HEK293 (cell line): ENCODE results near the gene SEPTIN2.
"Not testable (repeated sequence)": the region's sequence is repeated elsewhere in the genome, so short reads cannot be mapped to it uniquely, and the experiment has no call there.

Experiments used
- CTCF ChIA-PET: fragments of 350-600 bp; formaldehyde crosslinking; extraction: SDS; loops from one replicate; lab custom pipeline; 2021; ENCODE audit warnings: antibody characterized with exemption; lab: Yijun Ruan, JAX
- POLR2A ChIA-PET: fragments of 300-600 bp; formaldehyde crosslinking; extraction: SDS; loops from one replicate; lab custom pipeline; 2020; ENCODE audit warnings: antibody characterized with exemption, inconsistent platforms; lab: Yijun Ruan, JAX
- H3K27ac ChIP-seq: fragments of 200-500 bp; sonication (Bioruptor generic); 2 replicates; pipeline ENCODE4 v1.5.1; 2014; ENCODE audit warnings: low read depth, low read length, control low read depth, inconsistent platforms; ENCODE audit errors: extremely low read depth
- H3K36me3 ChIP-seq, 2 experiments: fragments of 200-500 bp in 1 of 2; sonication (Bioruptor generic) in 1 of 2; 1 replicate in 1 of 2; 2 replicates in 1 of 2; pipeline ENCODE4 v1.5.1; 2014 to 2017; ENCODE audit warnings: inconsistent platforms in 2 of 2, low read length in 2 of 2; ENCODE audit not compliant: control insufficient read depth in 2 of 2, insufficient read depth in 1 of 2
- H3K4me1 ChIP-seq: fragments of 200-500 bp; sonication (Bioruptor generic); 2 replicates; pipeline ENCODE4 v1.5.1; 2014; ENCODE audit warnings: mild to moderate bottlenecking, low read length, inconsistent platforms; ENCODE audit not compliant: control insufficient read depth, insufficient read depth
- H3K4me3 ChIP-seq: 2 replicates; pipeline ENCODE4 v1.5.1; 2011; ENCODE audit warnings: low read depth, mild to moderate bottlenecking, control low read depth, low read length, moderate library complexity
- H3K9me3 ChIP-seq: fragments of 200-500 bp; sonication (Bioruptor generic); 2 replicates; pipeline ENCODE4 v1.5.1; 2014; ENCODE audit warnings: low read depth, low read length, inconsistent platforms; ENCODE audit not compliant: control insufficient read depth, insufficient read depth
- AEBP2 ChIP-seq: fragments of 450-650 bp; formaldehyde crosslinking; IDR thresholded peaks from 2 replicates; pipeline ENCODE4 v1.5.1; 2016; ENCODE audit warnings: missing biosample characterization, missing genetic modification characterization, borderline replicate concordance
- BCL11B ChIP-seq: fragments of 450-650 bp; formaldehyde crosslinking; IDR thresholded peaks from 2 replicates; pipeline ENCODE4 v1.5.1; 2016; ENCODE audit warnings: low read depth, missing biosample characterization, missing genetic modification characterization
- BCL6B ChIP-seq: fragments of 450-650 bp; formaldehyde crosslinking; IDR thresholded peaks from 2 replicates; pipeline ENCODE4 v1.5.1; 2017; ENCODE audit warnings: missing biosample characterization, missing genetic modification characterization
- HOXA7 ChIP-seq: sonication (generic); formaldehyde crosslinking; IDR thresholded peaks from 2 replicates; pipeline ENCODE4 v1.8.1; 2022; ENCODE audit warnings: missing genetic modification reagents, borderline replicate concordance
- KLF10 ChIP-seq: fragments of 450-650 bp; IDR thresholded peaks from 2 replicates; pipeline ENCODE4 v1.5.1; 2018; ENCODE audit warnings: missing biosample characterization, mild to moderate bottlenecking, missing genetic modification characterization
- OVOL3 ChIP-seq: fragments of 450-650 bp; formaldehyde crosslinking; IDR thresholded peaks from 2 replicates; pipeline ENCODE4 v1.5.1; 2016; ENCODE audit warnings: missing biosample characterization, missing genetic modification characterization
- PRDM1 ChIP-seq: fragments of 450-650 bp; formaldehyde crosslinking; IDR thresholded peaks from 2 replicates; pipeline ENCODE4; 2016; ENCODE audit warnings: missing biosample characterization, missing genetic modification characterization
- RBAK ChIP-seq: fragments of 450-650 bp; formaldehyde crosslinking; IDR thresholded peaks from 2 replicates; pipeline ENCODE4 v1.5.1; 2016; ENCODE audit warnings: missing biosample characterization, missing genetic modification characterization
- SCRT1 ChIP-seq: fragments of 450-650 bp; formaldehyde crosslinking; IDR thresholded peaks from 2 replicates; pipeline ENCODE4 v1.5.1; 2016; ENCODE audit warnings: missing biosample characterization, missing genetic modification characterization, borderline replicate concordance
- ZBTB44 ChIP-seq: fragments of 450-650 bp; IDR thresholded peaks from 2 replicates; pipeline ENCODE4 v1.5.1; 2018; ENCODE audit warnings: missing biosample characterization, mild to moderate bottlenecking, missing genetic modification characterization
- ZBTB8A ChIP-seq: fragments of 450-650 bp; formaldehyde crosslinking; IDR thresholded peaks from 2 replicates; pipeline ENCODE4 v1.5.1; 2016; ENCODE audit warnings: missing biosample characterization, missing genetic modification characterization
- ZFHX2 ChIP-seq: fragments of 450-650 bp; formaldehyde crosslinking; conservative IDR thresholded peaks from 2 replicates; pipeline ENCODE4 v1.5.1; 2016; ENCODE audit warnings: missing biosample characterization, missing genetic modification characterization
- ZFP69B ChIP-seq: fragments of 450-650 bp; formaldehyde crosslinking; IDR thresholded peaks from 2 replicates; pipeline ENCODE4 v1.5.1; 2016; ENCODE audit warnings: missing biosample characterization, missing genetic modification characterization
- ZNF10 ChIP-seq: fragments of 450-650 bp; formaldehyde crosslinking; IDR thresholded peaks from 2 replicates; pipeline ENCODE4 v1.5.1; 2017; ENCODE audit warnings: missing biosample characterization, missing genetic modification characterization
- ZNF19 ChIP-seq: fragments of 450-650 bp; formaldehyde crosslinking; IDR thresholded peaks from 2 replicates; pipeline ENCODE4; 2016; ENCODE audit warnings: missing biosample characterization, missing genetic modification characterization, low read depth
- ZNF311 ChIP-seq: fragments of 450-650 bp; formaldehyde crosslinking; IDR thresholded peaks from 2 replicates; pipeline ENCODE4 v1.5.1; 2017; ENCODE audit warnings: missing biosample characterization, missing genetic modification characterization, borderline replicate concordance
- ZNF324 ChIP-seq: fragments of 450-650 bp; formaldehyde crosslinking; IDR thresholded peaks from 2 replicates; pipeline ENCODE4 v1.5.1; 2016; ENCODE audit warnings: missing biosample characterization, missing genetic modification characterization
- ZNF354C ChIP-seq: fragments of 450-650 bp; formaldehyde crosslinking; IDR thresholded peaks from 2 replicates; pipeline ENCODE4 v1.5.1; 2016; ENCODE audit warnings: missing biosample characterization, missing genetic modification characterization, low read depth, borderline replicate concordance
- ZNF366 ChIP-seq: fragments of 450-650 bp; formaldehyde crosslinking; conservative IDR thresholded peaks from 2 replicates; pipeline ENCODE4 v1.5.1; 2016; ENCODE audit warnings: missing biosample characterization, missing genetic modification characterization
- ZNF404 ChIP-seq: fragments of 450-650 bp; formaldehyde crosslinking; IDR thresholded peaks from 2 replicates; pipeline ENCODE4 v1.5.1; 2017; ENCODE audit warnings: missing biosample characterization, missing genetic modification characterization
- ZNF529 ChIP-seq: fragments of 450-650 bp; formaldehyde crosslinking; IDR thresholded peaks from 2 replicates; pipeline ENCODE4 v1.5.1; 2017; ENCODE audit warnings: missing genetic modification characterization, missing biosample characterization; ENCODE audit not compliant: insufficient replicate concordance
- ZNF549 ChIP-seq: fragments of 450-650 bp; IDR thresholded peaks from 2 replicates; pipeline ENCODE4 v1.5.1; 2018; ENCODE audit warnings: missing biosample characterization, missing genetic modification characterization, mild to moderate bottlenecking, inconsistent platforms, moderate library complexity
- ZNF610 ChIP-seq: fragments of 450-650 bp; formaldehyde crosslinking; IDR thresholded peaks from 2 replicates; pipeline ENCODE4 v1.5.1; 2016; ENCODE audit warnings: missing biosample characterization, missing genetic modification characterization, borderline replicate concordance
- ZNF654 ChIP-seq: fragments of 450-650 bp; formaldehyde crosslinking; IDR thresholded peaks from 2 replicates; pipeline ENCODE4 v1.5.1; 2016; ENCODE audit warnings: low read depth, missing biosample characterization, missing genetic modification characterization
- ZNF692 ChIP-seq: fragments of 450-650 bp; formaldehyde crosslinking; IDR thresholded peaks from 2 replicates; pipeline ENCODE4 v1.5.1; 2016; ENCODE audit warnings: missing biosample characterization, missing genetic modification characterization
- ZNF701 ChIP-seq: fragments of 450-650 bp; formaldehyde crosslinking; IDR thresholded peaks from 2 replicates; pipeline ENCODE4 v1.5.1; 2016; ENCODE audit warnings: missing biosample characterization, missing genetic modification characterization

Gene SEPTIN2

GRCh38 chr2:241373446-241373845 lies 57.7 kb downstream of the SEPTIN2 start:
- Histone ChIP-seq H3K9me3 (no peaks in the 10 kb centered on the region), H3K4me3 (no peak overlapping the region), H3K36me3 (peaks cover 14 to 38% of the 10 kb centered on the region in 2 experiments; a peak in 2 of 3 replicates), H3K27ac (no peak overlapping the region), H3K4me1 (peaks cover 3% of the 10 kb centered on the region; the same call in 1 of the 2 replicates)
- POLR2A ChIA-PET = no interaction called here
- CTCF ChIA-PET = no interaction called here
- no peak for TF ChIP-seq ZNF404 (tag by site-specific recombination)
- no peak for TF ChIP-seq RBAK
- no peak for TF ChIP-seq ZNF324 (tag by site-specific recombination)
- no peak for TF ChIP-seq ZNF354C (tag by site-specific recombination)
- TF ChIP-seq ZFHX2 (tag by site-specific recombination) = no peak
- no peak for TF ChIP-seq ZNF529 (tag by site-specific recombination)
- no peak for TF ChIP-seq HOXA7 (CRISPR knock-in tag)
- TF ChIP-seq ZNF654 (tag by site-specific recombination) = no peak
- no peak for TF ChIP-seq ZFP69B (tag by site-specific recombination)
- TF ChIP-seq ZBTB8A (tag by site-specific recombination) = no peak
- no peak for TF ChIP-seq ZNF19 (tag by site-specific recombination)
- no peak for TF ChIP-seq ZBTB44
- no peak for TF ChIP-seq SCRT1 (tag by site-specific recombination)
- no peak for TF ChIP-seq ZNF692
- TF ChIP-seq OVOL3 (tag by site-specific recombination) = no peak
- TF ChIP-seq PRDM1 = no peak
- no peak for TF ChIP-seq KLF10
- TF ChIP-seq ZNF366 (tag by site-specific recombination) = no peak

GRCh38 chr2:241373906-241374305 lies 58.2 kb downstream of the SEPTIN2 start:
- POLR2A ChIA-PET, H3K4me3 ChIP-seq, H3K9me3 ChIP-seq, H3K27ac ChIP-seq, H3K4me1 ChIP-seq: not testable (repeated sequence)
- CTCF ChIA-PET = interaction anchor here (0.6 kb wide), 1 partner anchor 104 kb away, joined by 3 read pairs; no protein-coding TSS in a partner anchor
- peaks cover 14 to 38% of the 10 kb centered on the region in 2 experiments; a peak in 2 of 3 replicates for H3K36me3 ChIP-seq

GRCh38 chr2:241375300-241375699 lies 59.6 kb downstream of the SEPTIN2 start:
- no peak for TF ChIP-seq ZNF10
- TF ChIP-seq ZNF311 (tag by site-specific recombination) = no peak
- TF ChIP-seq AEBP2 (tag by site-specific recombination) = no peak
- TF ChIP-seq ZNF610 (tag by site-specific recombination) = no peak
- no peak for TF ChIP-seq BCL6B
- no peak for TF ChIP-seq BCL11B (tag by site-specific recombination)
- TF ChIP-seq ZNF549 (tag by site-specific recombination) = no peak
- no peak for TF ChIP-seq ZNF701 (tag by site-specific recombination)
- ChIA-PET CTCF (no interaction called here), POLR2A (no interaction called here)
- Histone ChIP-seq H3K4me3 (no peak overlapping the region), H3K36me3 (peaks cover 14 to 45% of the 10 kb centered on the region in 2 experiments; a peak in 2 of 3 replicates), H3K27ac (no peak overlapping the region), H3K9me3 (no peaks in the 10 kb centered on the region), H3K4me1 (peaks cover 3% of the 10 kb centered on the region; the same call in 1 of the 2 replicates)
